K562 (cell line): ENCODE measurements around the gene LSP1. TPM values are rescaled to one million over a fixed set of nuclear protein-coding genes. Genes with fewer than 3 reads are reported as not detected.

Experiments
- ATAC-seq: fragments of 200-7000 bp; cut with Tn5 transposase; 3 replicates; pipeline ENCODE4 v1.9.1; 2020; ENCODE audit warnings: moderate library complexity
- BruUV-seq: library from RNA; stranded (reverse); fragments of 400-500 nt; replicated peaks from 2 replicates; lab custom pipeline; 2021; lab: Mats Ljungman, UMichigan
- CTCF ChIA-PET: fragments of 300-600 bp; formaldehyde crosslinking; extraction: SDS; loops from one replicate; lab custom pipeline; 2021; ENCODE audit warnings: low intra/inter-chr PET ratio; lab: Yijun Ruan, JAX
- POLR2A ChIA-PET: fragments of 300-600, 350-650 bp; sonication (Branson Sonifier 250); formaldehyde crosslinking; extraction: SDS; loops from one replicate; lab custom pipeline; 2021; ENCODE audit warnings: antibody characterized with exemption, inconsistent platforms; lab: Yijun Ruan, JAX
- DNase-seq, 4 experiments: peaks; one replicate each; pipeline versions ENCODE4 v3.0.0 to v3.0.0-alpha.2; 2011 to 2018; ENCODE audit warnings: low spot score in 3 of 4, mixed read lengths in 3 of 4; ENCODE audit errors: extremely low read depth in 1 of 4
- FAIRE-seq: peaks from 2 replicates; lab custom pipeline; 2011; peaks lifted over from hg19 to GRCh38; lab: Jason Lieb, UNC
- H2AFZ ChIP-seq: 2 replicates; pipeline ENCODE4 v1.6.0; 2011; ENCODE audit warnings: low read depth, low read length, control low read depth, inconsistent platforms
- H3K27ac ChIP-seq: fragments of 200-600 bp; 3 replicates; pipeline ENCODE4 v1.8.0; 2011; ENCODE audit warnings: low read depth, mild to moderate bottlenecking, control low read depth, inconsistent platforms, low read length, moderate library complexity, mixed read lengths; ENCODE audit errors: extremely low read depth
- H3K27me3 ChIP-seq, 2 experiments: fragments of 300-600 bp in 1 of 2; 2 replicates in 1 of 2; 3 replicates in 1 of 2; pipeline versions ENCODE4 v1.6.0 to v1.8.0; 2011; ENCODE audit warnings: inconsistent platforms in 2 of 2, low read length in 2 of 2, mild to moderate bottlenecking in 1 of 2, mixed read lengths in 1 of 2, moderate library complexity in 1 of 2; ENCODE audit not compliant: control insufficient read depth in 2 of 2, insufficient read depth in 2 of 2
- H3K36me3 ChIP-seq: fragments of 300-600 bp; 3 replicates; pipeline ENCODE4 v1.8.0; 2011; ENCODE audit warnings: mild to moderate bottlenecking, low read length, inconsistent platforms; ENCODE audit not compliant: control insufficient read depth, insufficient read depth
- H3K4me1 ChIP-seq, 2 experiments: fragments of 200-600 bp in 1 of 2; replicated peaks in 1 of 2; 2 replicates in 1 of 2; 3 replicates in 1 of 2; pipeline versions ENCODE4 v1.5.1 to v1.8.0; 2011; ENCODE audit warnings: inconsistent platforms in 2 of 2, low read length in 2 of 2, mild to moderate bottlenecking in 1 of 2, mixed read lengths in 1 of 2, moderate library complexity in 1 of 2; ENCODE audit not compliant: control insufficient read depth in 2 of 2, insufficient read depth in 2 of 2
- H3K4me2 ChIP-seq: 2 replicates; pipeline ENCODE4 v1.6.1; 2011; ENCODE audit warnings: low read length, control low read depth, inconsistent platforms, mixed read lengths; ENCODE audit not compliant: insufficient read depth
- H3K4me3 ChIP-seq: fragments of 200-600 bp; sonication (generic), shearing (Covaris generic); 2 replicates; pipeline ENCODE4 v1.5.1; 2016; ENCODE audit warnings: control low read depth, inconsistent platforms
- H3K79me2 ChIP-seq: fragments of 200-600 bp; 3 replicates; pipeline ENCODE4 v1.8.0; 2011; ENCODE audit warnings: low read length, inconsistent platforms; ENCODE audit not compliant: control insufficient read depth, insufficient read depth
- H3K9ac ChIP-seq, 2 experiments: 2 replicates each; pipeline versions ENCODE4 v1.6.0 to v1.6.1; 2011; ENCODE audit warnings: low read depth in 2 of 2, low read length in 2 of 2, control low read depth in 1 of 2, inconsistent platforms in 1 of 2, mild to moderate bottlenecking in 1 of 2, mixed read lengths in 1 of 2; ENCODE audit not compliant: insufficient read depth in 1 of 2
- H3K9me1 ChIP-seq: one replicate; pipeline ENCODE4 v1.6.0; 2011; ENCODE audit warnings: inconsistent platforms, mild to moderate bottlenecking, low read length, moderate library complexity; ENCODE audit not compliant: control insufficient read depth, insufficient read depth
- H3K9me3 ChIP-seq: replicated peaks from 2 replicates; pipeline ENCODE4 v1.5.1; 2011; ENCODE audit warnings: low read depth, low read length, inconsistent platforms; ENCODE audit not compliant: control insufficient read depth, insufficient read depth
- H4K20me1 ChIP-seq: replicated peaks from 2 replicates; pipeline ENCODE4 v1.6.1; 2011; ENCODE audit warnings: low read length, inconsistent platforms, mixed read lengths; ENCODE audit not compliant: control insufficient read depth, insufficient read depth
- ARID2 ChIP-seq: fragments of 450-650 bp; IDR thresholded peaks from 2 replicates; pipeline ENCODE4 v1.6.1; 2017; ENCODE audit warnings: antibody characterized with exemption, mild to moderate bottlenecking
- ATF7 ChIP-seq: fragments of 450-650 bp; IDR thresholded peaks from 2 replicates; pipeline ENCODE4 v1.7.1; 2014; ENCODE audit warnings: mild to moderate bottlenecking, moderate library complexity
- GABPB1 ChIP-seq: sonication (generic); formaldehyde crosslinking; IDR thresholded peaks from 2 replicates; pipeline ENCODE4 v1.8.0; 2022; ENCODE audit warnings: mild to moderate bottlenecking, missing genetic modification reagents
- GATA2 ChIP-seq: sonication (generic); formaldehyde crosslinking; IDR thresholded peaks from 2 replicates; pipeline ENCODE4 v1.4.0; 2020; ENCODE audit warnings: mild to moderate bottlenecking, missing genetic modification reagents
- GTF2F1 ChIP-seq: IDR thresholded peaks from 2 replicates; pipeline ENCODE4 v1.6.1; 2011; ENCODE audit warnings: low read depth, low read length, improper control_type of control experiment
- NBN ChIP-seq: fragments of 450-650 bp; IDR thresholded peaks from 2 replicates; pipeline ENCODE4 v1.6.1; 2016; ENCODE audit warnings: low read depth, mild to moderate bottlenecking
- PHF21A ChIP-seq: fragments of 450-650 bp; IDR thresholded peaks from 2 replicates; pipeline ENCODE4 v1.6.1; 2017; ENCODE audit warnings: low read depth, borderline replicate concordance
- PML ChIP-seq: IDR thresholded peaks from 2 replicates; pipeline ENCODE4 v1.6.1; 2012; ENCODE audit warnings: low read length, inconsistent platforms
- RCOR1 ChIP-seq, 2 experiments: IDR thresholded peaks; 2 replicates each; pipeline ENCODE4 v1.6.1; 2012; ENCODE audit warnings: low read depth in 2 of 2, low read length in 2 of 2, borderline replicate concordance in 1 of 2, improper control_type of control experiment in 1 of 2
- SAFB2 ChIP-seq: fragments of 200-400 bp; formaldehyde crosslinking; IDR thresholded peaks from 2 replicates; pipeline ENCODE4 v1.6.1; 2018; ENCODE audit warnings: borderline replicate concordance, low read length, low read depth, moderate library complexity; ENCODE audit not compliant: severe bottlenecking
- SRSF1 ChIP-seq: fragments of 200-400 bp; formaldehyde crosslinking; IDR thresholded peaks from 2 replicates; pipeline ENCODE4 v1.6.1; 2017; ENCODE audit warnings: mild to moderate bottlenecking, low read depth, low read length, moderate library complexity
- ZBTB17 ChIP-seq: fragments of 450-650 bp; formaldehyde crosslinking; IDR thresholded peaks from 2 replicates; pipeline ENCODE4 v1.4.0; 2020; ENCODE audit warnings: mild to moderate bottlenecking
- ZC3H8 ChIP-seq: fragments of 450-650 bp; IDR thresholded peaks from 2 replicates; pipeline ENCODE4 v1.6.1; 2017
- ZNF41 ChIP-seq: fragments of 250-450 bp; sonication (Bioruptor Pico); conservative IDR thresholded peaks from 2 replicates; pipeline ENCODE4 v1.4.0; 2020; ENCODE audit warnings: mild to moderate bottlenecking
- ZNF764 ChIP-seq: fragments of 250-450 bp; sonication (Bioruptor Pico); IDR thresholded peaks from 2 replicates; pipeline ENCODE4 v1.4.0; 2020; ENCODE audit warnings: low read depth, mild to moderate bottlenecking, moderate library complexity
- WGBS: fragments of 100-300 bp; shearing (Covaris generic); methylation state at CpG from one replicate; pipeline ENCODE4 v1.1.6; 2016; ENCODE audit warnings: low coverage, mixed read lengths; ENCODE audit not compliant: insufficient coverage; ENCODE audit errors: missing lambda C conversion rate; 5-methylcytosine and 5-hydroxymethylcytosine counted together
- in situ Hi-C: fragments of 300-500 bp; cut with MboI; formaldehyde crosslinking; loops from 4 replicates; pipeline ENCODE4 v1.15.0; 2018; ENCODE audit warnings: inconsistent platforms, mixed read lengths
- intact Hi-C: fragments of 100-400 bp; cut with micrococcal nuclease; formaldehyde crosslinking; loops from 2 replicates; pipeline ENCODE4 v1.14.2; 2022
- polyA plus RNA-seq, 8 experiments: library from polyadenylated mRNA; depleted of rRNA in 4 of 8; stranded (reverse) in 5 of 8; unstranded in 3 of 8; fragments of >200 nt; fragmentation: Nextera tagmentation in 2 of 8; fragmentation: Illumina TruSeq in 1 of 8; extraction: Ambion mirVana in 2 of 8; extraction: Trizol in 1 of 8; gene quantifications; 2 replicates each; pipeline versions ENCODE4 v1.2.1 to v1.2.3, GENCODE V29; 2011 to 2014; ENCODE audit warnings: inconsistent platforms in 1 of 8, missing spikeins in 1 of 8
- total RNA-seq, 7 experiments: library from RNA; depleted of rRNA in 6 of 7; stranded (reverse); fragments of >200 nt in 6 of 7; fragmentation: Illumina TruSeq in 2 of 7; extraction: Trizol in 2 of 7; gene quantifications; 2 replicates each; pipeline versions ENCODE4 v1.2.1 to v1.2.3, GENCODE V29; 2011 to 2021; ENCODE audit warnings: low replicate concordance in 1 of 7
- TF ChIP-seq, protein P1 (sequence below): sonication (generic); formaldehyde crosslinking; IDR thresholded peaks from 2 replicates; pipeline ENCODE4 v1.8.1; 2023; ENCODE audit warnings: missing genetic modification reagents, mild to moderate bottlenecking, borderline replicate concordance
- TF ChIP-seq, protein P2 (sequence below): IDR thresholded peaks from 3 replicates; pipeline ENCODE4 v1.6.1; 2011; ENCODE audit warnings: borderline replicate concordance, mild to moderate bottlenecking; ENCODE audit not compliant: insufficient read length, insufficient read depth

The LSP1 gene
- total and polyA plus RNA-seq, 9 of the 15 experiments (the other 6 are each of a cell fraction or from before 2014, with no cell fraction given), result 0.08 to 2.9 (median 0.65) TPM; not detected in 2

DNA sequence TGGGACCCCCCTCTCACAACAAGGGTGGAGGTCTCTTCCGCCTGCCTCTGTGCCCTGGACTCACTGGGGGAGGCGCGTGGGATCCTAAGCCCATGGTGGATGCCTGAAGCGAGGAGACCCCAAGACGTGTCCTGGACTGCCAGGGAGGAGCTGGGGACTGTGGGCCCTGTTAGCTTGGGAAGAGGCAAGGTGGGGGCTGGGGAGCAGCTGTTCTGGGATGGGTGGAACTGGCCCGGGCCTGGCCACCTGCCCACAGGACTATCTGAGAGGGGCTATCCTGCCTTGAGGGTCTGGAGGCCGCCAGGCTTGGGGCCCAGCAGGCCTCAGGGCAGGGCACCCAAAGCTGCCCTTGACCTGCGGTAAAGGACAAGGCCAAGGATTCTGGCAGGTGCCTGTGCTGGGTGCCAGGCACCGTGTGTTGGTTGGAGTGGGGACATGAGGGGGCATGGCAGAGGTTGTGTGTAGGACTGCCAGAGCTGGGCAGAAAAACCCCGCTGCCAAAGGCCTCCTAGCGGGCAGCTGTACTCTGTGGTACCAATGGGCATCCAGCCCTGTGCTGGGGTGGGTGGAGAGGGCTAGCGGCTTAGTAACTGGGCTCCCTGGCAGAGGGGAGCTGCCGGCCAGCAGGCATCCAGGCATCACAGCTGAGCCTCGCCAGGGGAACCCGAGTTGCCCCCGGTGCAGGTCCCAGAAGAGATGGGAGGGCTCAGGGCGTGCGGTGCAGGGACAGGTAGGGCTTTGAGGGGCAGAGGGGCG is 670 bp downstream of the LSP1 start:
- DNase-seq, result no peak
- Histone ChIP-seq H2AFZ (no peak overlapping the region), H3K9me1 (no peaks in the 10 kb centered on the region), H3K79me2 (no peaks in the 10 kb centered on the region), H3K27ac (no peak overlapping the region), H3K4me3 (no peak overlapping the region), H3K36me3 (no peaks in the 10 kb centered on the region)
- no TSS peak for BruUV-seq
- ChIA-PET CTCF (interaction anchor here (0.6 kb wide), 1 partner anchor 149 kb away, joined by 4 read pairs; no protein-coding TSS in a partner anchor), POLR2A (interaction anchor here (1.2 kb wide), 1 partner anchor 10 kb away, joined by 3 read pairs; no protein-coding TSS in a partner anchor)
- intact Hi-C loops, result no loop called here
- no peak for TF ChIP-seq GABPB1 (CRISPR knock-in tag)
- TF ChIP-seq SRSF1, result no peak
- TF ChIP-seq ATF7, result no peak
- TF ChIP-seq GATA2, result no peak
- TF ChIP-seq, protein P1, sequence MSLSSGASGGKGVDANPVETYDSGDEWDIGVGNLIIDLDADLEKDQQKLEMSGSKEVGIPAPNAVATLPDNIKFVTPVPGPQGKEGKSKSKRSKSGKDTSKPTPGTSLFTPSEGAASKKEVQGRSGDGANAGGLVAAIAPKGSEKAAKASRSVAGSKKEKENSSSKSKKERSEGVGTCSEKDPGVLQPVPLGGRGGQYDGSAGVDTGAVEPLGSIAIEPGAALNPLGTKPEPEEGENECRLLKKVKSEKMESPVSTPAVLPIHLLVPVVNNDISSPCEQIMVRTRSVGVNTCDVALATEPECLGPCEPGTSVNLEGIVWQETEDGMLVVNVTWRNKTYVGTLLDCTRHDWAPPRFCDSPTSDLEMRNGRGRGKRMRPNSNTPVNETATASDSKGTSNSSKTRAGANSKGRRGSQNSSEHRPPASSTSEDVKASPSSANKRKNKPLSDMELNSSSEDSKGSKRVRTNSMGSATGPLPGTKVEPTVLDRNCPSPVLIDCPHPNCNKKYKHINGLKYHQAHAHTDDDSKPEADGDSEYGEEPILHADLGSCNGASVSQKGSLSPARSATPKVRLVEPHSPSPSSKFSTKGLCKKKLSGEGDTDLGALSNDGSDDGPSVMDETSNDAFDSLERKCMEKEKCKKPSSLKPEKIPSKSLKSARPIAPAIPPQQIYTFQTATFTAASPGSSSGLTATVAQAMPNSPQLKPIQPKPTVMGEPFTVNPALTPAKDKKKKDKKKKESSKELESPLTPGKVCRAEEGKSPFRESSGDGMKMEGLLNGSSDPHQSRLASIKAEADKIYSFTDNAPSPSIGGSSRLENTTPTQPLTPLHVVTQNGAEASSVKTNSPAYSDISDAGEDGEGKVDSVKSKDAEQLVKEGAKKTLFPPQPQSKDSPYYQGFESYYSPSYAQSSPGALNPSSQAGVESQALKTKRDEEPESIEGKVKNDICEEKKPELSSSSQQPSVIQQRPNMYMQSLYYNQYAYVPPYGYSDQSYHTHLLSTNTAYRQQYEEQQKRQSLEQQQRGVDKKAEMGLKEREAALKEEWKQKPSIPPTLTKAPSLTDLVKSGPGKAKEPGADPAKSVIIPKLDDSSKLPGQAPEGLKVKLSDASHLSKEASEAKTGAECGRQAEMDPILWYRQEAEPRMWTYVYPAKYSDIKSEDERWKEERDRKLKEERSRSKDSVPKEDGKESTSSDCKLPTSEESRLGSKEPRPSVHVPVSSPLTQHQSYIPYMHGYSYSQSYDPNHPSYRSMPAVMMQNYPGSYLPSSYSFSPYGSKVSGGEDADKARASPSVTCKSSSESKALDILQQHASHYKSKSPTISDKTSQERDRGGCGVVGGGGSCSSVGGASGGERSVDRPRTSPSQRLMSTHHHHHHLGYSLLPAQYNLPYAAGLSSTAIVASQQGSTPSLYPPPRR (CRISPR knock-in tag), result no peak
- no peak for TF ChIP-seq ZNF41 (CRISPR knock-in tag)
- TF ChIP-seq ARID2, result no peak
- TF ChIP-seq, protein P2, sequence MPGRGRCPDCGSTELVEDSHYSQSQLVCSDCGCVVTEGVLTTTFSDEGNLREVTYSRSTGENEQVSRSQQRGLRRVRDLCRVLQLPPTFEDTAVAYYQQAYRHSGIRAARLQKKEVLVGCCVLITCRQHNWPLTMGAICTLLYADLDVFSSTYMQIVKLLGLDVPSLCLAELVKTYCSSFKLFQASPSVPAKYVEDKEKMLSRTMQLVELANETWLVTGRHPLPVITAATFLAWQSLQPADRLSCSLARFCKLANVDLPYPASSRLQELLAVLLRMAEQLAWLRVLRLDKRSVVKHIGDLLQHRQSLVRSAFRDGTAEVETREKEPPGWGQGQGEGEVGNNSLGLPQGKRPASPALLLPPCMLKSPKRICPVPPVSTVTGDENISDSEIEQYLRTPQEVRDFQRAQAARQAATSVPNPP, result no peak
- no peak for TF ChIP-seq GTF2F1
- TF ChIP-seq ZNF764 (CRISPR knock-in tag), result no peak
- no peak for TF ChIP-seq NBN
- TF ChIP-seq PML, result no peak
- TF ChIP-seq PHF21A, result no peak
- no peak for TF ChIP-seq ZC3H8
- no peak for TF ChIP-seq RCOR1 (IDR thresholded peaks at IDR 0.05; ENCODE audit: borderline replicate concordance in 1 of 2, low read depth in 2 of 2, low read length in 2 of 2)
- no peak for TF ChIP-seq SAFB2
- TF ChIP-seq ZBTB17 (CRISPR knock-in tag), result no peak
- TF ChIP-seq, all 486 proteins: peak for 0
- Histone ChIP-seq H4K20me1 (peaks cover 3% of the 10 kb centered on the region), H3K4me2 (no peak overlapping the region), H3K9ac (no peak overlapping the region), H3K4me1 (peaks cover 0 to 17% of the 10 kb centered on the region in 2 experiments; a peak in 2 of 5 replicates), H3K9me3 (no peaks in the 10 kb centered on the region), H3K27me3 (peaks cover 27 to 84% of the 10 kb centered on the region in 2 experiments; a peak in 4 of 5 replicates)
- WGBS, result 3% methylated on average over 13 of the region's 19 CpGs
- in situ Hi-C loops, result loop anchor here (10.0 kb wide), 1 partner anchor 301 kb away; no protein-coding TSS in a partner anchor
- ATAC-seq, result no peak
- FAIRE-seq, result no peak
